GM21515 (cell line): Measurements from ENCODE around the gene HNRNPU.

Experiments
- ATAC-seq: cut with Tn5 transposase; IDR thresholded peaks from one replicate; pipeline ENCODE4 v1.9.1; 2021; ENCODE audit not compliant: unreplicated experiment

Gene HNRNPU

DNA sequence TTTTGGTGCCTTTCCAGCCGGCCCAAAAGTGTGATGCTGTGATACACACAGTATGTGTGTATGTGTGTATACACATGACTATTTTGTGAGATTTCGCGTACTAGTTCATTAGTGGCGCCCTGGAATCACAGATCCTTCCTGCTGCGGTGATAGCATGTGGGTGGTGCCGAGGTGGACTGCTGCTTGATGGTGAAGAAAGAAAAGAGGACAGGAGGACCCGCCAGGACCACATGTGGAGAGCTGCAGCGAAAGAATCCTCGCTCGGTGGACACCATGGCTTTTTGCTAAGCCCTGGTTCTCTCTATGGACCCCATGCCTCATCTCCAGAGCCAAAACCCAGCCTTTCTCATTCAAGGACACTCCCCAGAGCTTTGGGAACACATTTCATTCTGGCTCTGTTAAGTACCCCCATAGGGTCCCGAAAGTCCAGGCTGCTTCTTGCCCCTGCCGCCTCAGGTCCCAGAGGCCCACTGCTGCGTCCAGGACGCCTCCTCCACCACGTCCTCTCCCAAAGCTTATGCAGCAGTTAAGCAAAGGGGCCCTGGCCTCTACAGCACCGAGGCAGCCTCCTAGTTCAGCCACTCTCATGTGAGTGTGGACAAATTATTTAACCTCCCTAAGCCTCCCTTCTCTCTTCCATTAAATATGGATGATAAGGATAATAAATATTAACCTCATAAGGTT is 61.6 kb downstream of the HNRNPU start:
- no peak for ATAC-seq

DNA sequence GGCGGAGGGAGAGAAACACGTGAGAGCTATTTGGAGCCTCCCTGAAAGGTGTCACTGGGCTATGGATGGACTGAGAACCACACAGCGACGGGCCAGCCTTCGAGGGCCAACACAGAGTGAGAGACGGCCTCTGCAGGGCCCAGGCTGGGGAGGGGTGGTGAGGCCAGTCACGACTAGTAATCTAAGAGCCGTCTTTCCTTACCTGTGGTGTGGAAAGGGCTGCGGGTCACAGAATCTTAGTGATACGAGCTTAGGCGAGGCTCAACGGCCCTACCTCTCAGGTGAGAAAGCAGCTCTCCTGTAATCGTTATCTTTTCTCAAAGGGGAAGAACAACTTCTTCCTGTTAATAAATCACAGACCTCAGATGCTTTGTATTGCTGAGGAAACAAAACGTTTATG is 62.3 kb downstream of the HNRNPU start:
- ATAC-seq, result no peak

DNA sequence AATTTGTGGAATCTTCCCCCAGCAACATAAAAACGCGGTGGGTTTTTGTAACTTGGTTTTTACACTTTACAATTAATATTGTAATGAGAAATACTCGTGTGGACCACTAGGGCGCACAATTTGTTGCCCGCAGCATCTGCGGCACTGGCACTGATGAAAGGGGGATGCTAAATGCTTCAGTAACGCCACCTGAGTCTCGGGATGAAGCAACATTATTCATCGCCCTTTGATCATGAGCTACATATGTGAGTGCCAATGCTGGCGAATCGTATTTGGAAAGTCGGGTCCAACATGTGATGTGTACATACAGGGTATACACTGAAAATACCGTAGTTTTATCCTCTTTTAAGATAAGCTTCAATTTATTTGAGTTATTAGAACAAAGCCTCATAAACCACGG is 63.1 kb downstream of the HNRNPU start:
- no peak for ATAC-seq

DNA sequence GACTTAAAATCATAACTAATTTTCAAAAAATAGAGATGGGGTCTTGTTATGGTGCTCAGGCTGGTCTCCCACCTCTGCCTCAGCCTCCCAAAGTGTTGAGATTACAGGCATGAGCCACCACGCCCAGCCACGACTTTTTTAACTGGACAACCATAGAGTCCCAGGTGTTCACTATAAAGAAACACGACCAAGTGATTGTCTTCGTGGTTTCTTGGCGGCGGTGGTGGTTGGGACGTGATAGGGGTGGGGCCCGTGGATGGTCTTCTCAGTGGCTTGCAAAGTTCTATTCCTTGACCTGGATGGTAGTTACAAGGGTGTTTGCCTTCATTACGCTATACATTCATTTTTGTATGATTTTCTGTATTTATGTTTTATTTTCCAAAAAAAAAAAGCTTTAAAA is 63.5 kb downstream of the HNRNPU start:
- ATAC-seq, result no peak
